Activated CD8-positive, alpha-beta memory T cell treated with anti-CD3 and anti-CD28 coated beads, Interleukin-2, amount 50 U/mL, for 1 hour (primary cell): ENCODE measurements around the gene CEND1.

Source experiments
- DNase-seq: peaks from one replicate; pipeline ENCODE4 v3.0.0-alpha.2; 2020; ENCODE audit errors: extremely low read depth

Gene CEND1

DNA sequence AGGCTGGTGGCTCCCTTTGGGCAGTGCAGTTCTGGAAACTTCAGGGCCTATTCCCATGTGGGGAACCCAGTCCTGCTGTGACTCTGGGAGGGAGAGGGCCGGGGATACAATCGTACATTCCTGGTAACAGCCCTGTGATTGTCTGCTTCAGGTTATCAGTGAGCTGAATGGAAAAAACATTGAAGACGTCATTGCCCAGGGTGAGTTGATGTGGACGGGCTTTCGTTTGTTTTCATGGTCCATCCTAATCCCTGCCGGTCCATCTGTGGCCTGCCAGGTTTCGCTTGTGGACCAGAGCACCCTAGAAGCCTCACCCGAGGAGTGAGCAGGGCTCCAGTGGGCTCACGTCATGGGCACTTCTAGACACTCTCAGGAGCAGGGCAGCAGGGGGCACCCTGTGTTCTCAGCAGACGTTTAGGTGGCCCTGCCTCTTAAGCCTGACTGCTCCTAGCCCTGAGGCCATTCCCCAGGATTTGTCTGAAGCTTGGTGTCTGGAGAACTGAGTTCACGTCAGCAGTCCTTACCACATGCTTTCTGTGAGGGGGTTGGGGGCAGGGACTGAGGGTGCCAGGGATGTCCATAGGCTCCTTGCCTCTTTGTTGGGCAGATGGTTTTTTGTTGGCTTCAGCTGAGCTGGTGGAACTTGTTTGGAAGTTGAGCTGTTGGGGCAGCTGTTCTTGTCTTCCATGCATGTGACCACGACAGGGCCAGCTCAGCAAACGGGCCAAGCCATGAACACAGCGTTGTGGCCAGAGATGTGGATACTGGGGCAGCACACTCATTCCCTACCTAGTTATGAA is 21.8 kb upstream of the CEND1 start:
- no peak for DNase-seq

DNA sequence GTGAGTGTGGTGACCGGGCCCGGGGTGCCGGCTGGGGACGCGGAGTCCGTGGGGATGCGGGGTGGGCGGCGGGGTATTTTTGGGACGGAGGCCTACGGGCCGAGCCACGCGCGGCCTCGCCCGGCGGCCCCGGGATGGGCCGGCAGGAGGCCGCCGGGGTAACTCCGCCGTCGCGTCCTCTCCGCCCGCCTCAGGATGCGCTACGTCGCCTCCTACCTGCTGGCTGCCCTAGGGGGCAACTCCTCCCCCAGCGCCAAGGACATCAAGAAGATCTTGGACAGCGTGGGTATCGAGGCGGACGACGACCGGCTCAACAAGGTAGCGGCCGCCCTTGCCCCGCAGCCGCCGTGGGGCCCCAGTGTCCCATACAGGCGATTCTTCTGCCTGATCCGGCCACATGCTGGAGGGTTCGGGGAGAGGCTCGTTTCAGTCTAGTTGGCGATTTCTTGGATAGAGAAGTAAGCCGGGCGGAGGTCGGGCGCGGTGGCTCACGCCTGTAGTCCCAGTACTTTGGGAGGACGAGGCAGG is 20.2 kb upstream of the CEND1 start:
- no peak for DNase-seq

DNA sequence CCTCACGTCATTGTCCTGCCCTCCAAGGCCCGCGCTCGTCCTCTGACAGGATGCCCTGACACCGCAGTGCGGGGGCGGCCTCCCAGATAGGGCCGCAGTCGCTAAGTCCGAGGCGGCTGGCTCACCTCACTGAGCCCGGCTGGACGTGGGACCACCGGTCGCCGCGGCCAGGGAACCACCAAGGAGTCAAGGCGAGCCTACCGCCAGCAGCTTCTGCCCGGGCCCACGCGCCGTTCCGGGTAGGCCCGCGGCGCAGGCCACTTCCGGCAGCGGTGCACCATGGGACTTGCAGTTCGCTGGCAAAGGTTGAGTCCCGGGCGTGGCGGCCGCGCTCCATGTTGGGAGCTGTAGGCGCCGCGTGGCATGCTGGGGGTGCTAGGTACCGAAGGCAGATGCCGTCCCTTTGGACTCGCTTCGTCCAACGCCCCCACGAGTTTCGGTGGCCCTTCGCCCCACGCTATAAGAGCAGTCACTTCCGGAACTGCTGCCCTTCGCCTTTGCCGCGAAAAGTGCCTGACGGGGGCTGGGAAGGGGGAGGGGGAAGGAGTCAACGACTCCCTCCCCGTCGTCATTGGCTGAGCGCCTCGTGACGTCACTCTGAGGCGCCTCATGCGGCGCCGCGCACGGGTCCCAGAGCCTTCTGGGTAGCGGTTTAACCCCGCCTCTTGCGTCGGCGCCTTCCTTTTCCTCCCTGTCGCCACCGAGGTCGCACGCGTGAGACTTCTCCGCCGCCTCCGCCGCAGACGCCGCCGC is 19.6 kb upstream of the CEND1 start, which contains the start of gene RPLP2:
Gene RPLP2 (plus strand): TSS at position 681 of the 753 bp plus-strand sequence. CDS start 268 bp downstream, outside the sequence.
- peak; percentile 90 for DNase-seq

DNA sequence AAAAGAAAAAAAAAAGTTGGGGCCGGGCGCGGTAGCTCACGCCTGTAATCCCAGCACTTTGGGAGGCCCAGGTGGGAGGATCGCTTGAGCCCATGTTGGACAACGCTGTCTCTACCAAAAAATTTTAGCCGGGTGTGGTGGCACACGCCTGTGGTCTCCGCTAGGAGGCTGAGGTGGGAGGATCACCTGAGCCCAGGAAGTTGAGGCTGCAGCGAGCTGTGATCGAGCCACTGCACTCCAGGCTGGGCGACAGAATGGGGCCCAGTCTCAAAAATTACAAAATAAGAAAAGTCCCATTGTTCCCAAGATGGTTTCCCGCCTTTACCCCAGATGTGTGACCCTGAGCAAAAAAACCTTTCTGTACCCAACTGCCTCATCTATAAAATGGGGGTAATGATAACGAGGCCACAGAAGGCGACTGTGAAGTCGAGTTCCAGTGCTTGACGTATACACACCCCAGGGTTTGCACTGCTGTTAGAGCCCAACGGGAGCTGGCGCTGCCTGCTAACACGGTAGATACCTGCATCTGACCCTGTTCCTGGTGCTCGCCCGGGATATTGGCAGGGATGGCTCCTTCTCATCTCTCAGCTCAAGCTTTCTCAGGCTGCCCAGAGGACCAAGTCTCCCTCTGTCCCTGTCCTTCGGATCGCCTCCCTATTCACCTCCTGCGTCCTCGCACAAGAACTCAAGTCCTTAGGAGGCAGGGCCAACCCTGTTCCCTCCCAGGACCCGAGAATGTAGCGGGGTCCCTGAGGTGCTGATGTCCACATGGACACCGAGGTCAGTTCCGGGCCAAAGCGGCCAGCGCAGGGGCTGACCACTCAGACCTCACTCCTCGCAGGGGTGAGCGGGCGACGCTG is 18.8 kb upstream of the CEND1 start:
- DNase-seq, result no peak

DNA sequence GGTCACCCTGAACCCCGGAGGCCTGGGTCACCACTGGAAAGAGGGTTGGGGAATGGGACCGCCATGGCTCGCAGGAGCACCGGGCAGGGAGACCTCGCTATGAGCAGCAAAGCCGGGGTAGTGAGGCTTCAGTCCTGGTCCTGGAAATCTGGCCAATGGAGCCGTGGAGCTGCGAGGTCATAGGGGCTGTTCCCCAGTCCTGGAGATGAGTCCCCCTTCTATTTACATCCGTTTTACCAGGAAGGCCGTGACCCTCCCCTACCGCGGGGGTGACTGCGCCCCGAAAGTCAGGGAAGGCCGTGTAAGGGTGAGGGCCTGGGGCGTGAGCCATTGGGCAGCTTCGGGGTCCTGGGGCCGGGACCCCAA is 14.7 kb upstream of the CEND1 start:
- no peak for DNase-seq

DNA sequence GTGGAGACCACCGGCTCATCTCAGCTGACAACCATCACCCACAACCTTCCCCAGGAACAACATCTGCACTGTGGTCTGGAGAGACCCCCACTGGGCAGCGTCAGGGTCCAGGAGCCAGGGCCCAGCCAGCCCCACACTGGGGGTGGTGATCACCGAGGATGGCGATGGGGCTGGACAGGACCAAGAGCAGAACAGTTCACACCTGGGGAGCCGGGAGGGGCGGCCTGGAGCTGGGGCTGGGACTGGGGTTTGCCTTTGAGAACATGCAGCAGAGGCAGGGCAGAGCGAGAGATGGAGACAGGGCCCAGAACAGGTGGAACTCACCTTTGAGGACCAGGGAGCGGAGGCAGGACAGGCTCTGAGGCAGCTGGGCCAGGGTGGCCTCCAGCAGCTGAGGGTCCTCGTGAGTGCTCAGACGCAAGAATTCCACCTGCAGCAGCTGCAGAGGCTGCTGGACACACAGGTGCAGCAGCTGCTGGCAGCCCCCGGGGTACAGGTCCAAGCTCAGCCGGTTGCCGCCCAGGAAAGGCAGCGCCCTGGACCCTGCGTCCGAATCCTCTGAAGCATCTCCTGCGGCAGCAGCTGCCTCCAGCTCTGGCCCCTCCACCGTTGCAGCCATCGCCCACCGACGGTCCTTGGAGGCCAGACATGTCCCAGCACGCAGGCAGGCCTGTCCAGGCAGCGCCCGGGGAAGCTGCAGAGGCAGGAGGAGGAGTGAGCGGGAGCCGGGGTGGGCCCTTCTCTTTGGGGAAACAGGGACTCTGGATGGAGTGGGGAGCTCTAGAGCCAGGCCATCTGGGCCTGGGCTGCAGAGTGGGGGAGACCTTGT is 14.1 kb upstream of the CEND1 start:
- DNase-seq, result no peak

DNA sequence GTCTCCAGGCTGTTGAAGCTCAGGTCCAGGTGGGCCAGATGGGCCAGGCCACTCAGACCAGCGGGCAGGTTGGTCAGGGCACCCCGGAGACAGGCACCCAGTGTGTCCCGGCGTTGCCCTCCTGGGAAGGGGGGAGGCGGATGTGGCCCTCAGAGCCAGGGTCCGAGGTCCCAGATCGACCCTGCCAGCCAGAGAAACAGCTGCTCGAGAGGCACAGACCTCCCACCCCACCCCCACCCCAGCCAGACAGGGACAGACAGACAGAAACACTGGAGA is 13.5 kb upstream of the CEND1 start:
- no peak for DNase-seq

DNA sequence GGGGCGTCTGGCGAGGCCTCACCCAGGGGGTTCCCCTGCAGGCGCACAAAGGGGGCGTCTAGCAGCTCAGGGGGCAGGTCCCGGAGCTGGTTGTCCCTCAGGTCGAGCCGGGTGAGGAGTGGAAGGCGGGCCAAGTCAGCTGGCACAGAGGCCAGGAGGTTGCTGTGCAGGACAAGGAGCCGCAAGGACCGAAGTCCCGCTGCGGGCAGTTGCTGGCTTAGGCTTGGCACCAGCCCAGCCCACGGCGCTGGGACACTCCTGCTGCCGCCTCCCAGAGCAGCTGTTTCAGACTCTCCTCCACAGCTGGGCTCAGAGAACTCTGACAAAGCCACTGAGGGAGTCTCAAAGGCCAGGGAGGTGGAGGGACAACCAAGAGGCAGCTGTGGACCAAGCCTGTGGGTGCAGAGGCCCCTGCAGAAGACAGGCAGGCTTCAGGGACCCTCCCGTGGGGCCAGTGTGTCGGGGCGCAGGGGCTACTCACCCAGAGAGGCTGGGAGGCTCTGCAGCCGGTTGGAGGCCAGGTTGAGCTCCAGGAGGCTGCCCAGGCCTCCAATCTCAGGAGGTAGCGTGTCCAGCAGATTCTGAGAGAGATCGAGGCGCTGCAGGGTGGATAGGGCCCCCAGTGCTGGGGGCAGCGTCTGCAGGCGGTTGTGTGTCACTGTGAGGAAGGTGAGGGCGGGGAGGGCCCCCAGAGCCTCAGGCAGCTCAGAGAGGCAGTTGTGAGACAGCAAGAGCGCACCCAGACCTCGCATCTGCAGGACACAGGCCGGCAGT is 13.0 kb upstream of the CEND1 start:
- no peak for DNase-seq

DNA sequence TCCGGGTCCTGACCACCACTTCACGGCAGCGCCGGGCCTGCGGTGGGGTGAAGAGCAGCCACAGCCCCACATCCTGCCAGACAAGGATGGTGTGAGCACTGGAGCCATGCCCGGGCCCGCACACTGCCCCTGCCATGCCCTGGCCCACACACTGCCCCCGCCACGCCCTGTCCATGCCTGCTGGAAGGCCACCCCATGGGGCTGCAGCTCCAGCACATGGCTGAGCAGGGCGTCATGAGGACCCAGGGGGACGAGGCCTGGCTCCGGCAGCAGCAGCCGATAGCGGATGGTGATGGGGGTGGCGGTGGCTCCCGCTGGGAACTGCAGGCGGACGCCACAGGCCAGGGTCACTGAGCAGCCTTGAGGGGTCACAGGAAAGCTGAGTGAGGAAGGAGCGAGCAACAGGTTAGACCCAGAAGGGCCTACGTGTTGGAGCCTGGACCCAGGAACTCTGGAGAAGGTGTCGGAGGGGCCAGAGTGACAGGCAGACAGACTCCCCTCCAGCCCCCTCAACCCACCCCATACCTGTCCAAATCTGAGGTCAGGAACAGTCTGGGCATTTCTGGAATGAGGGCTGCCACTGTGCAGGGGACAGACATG is 12.2 kb upstream of the CEND1 start:
- no peak for DNase-seq

DNA sequence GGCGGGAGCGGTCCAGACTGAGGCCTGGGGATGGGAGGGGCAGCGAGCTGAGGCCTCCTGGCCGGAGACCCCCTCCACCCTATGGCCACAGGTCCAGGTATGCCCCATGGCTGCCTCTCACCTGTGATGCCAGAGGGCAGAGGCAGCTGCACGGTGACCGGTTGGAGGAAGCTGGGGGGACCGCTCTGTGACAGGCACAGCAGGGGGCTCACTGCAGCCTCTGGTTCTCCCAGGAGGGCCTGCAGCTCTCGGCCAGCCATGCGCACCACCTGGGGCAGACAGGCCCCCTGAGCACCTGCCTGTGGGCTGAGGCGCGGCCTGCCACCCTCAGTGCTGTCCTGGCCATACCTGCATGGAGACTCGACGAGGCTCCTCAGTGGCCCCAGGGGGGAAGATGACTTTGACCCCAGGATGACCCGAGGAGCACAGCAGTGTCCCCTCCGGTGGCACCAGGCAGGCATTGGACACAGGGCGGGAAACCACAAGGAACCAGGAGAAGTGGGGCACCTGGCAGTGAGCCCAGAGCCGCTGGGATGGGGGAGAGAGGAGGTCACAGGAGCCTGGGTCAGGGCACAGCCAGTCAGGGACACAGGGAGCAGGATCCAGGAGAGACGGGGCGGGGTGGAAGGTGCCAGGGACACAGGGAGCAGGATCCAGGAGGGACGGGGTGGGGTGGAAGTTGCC is 11.3 kb upstream of the CEND1 start:
- no peak for DNase-seq

DNA sequence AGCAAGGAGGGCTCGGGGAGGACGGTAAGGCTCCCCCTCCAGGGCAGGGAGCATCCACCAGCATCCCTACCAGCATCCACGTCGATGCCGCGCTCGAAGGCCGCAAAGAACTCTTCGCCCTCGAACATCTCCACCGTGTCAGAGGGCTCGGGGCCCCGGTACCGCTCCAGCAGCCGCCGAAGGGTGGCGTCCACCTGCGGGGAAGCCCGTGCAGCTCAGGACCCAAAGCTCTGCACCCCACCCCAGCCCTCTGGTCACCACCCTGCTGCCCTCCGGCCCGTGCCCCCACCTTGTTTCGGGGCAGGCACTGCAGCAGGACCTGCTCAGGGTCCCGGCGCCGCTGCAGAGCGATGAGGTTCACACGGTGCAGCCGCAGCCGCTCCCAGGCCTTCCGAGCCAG is 10.6 kb upstream of the CEND1 start:
- no peak for DNase-seq

DNA sequence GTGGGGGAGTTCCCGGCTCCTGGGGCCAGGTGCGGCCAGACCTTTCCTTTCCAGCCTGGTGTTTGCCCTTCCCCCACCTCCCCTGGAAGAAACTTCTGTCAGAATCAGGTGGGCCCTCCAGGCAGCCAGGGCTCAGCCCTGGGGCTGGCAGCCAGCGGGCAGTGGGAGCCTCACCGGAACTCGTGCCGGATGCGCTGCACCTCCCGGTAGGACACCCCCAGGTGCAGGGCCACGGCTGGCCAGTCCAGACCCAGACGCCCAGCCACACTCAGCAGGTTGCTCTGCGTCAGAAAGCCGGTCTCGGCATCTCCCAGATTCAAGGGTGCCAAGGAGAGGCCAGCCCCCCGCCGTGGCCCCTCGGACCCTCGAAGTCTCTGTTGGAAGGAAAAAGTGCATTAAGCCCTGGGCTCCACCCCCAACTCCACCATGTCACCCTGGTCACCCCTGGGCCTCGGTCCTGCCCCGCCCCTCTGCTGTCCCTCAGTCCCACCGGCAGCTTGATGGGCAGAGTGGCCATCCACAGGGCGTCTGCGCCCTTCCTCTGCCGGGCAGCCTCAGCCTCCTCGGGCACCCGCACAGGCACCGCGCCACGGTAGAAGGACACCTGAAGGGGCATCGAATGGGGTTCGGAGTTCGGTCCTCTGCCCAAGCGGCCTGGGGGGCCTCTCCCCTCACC is 9.9 kb upstream of the CEND1 start:
- no peak for DNase-seq

DNA sequence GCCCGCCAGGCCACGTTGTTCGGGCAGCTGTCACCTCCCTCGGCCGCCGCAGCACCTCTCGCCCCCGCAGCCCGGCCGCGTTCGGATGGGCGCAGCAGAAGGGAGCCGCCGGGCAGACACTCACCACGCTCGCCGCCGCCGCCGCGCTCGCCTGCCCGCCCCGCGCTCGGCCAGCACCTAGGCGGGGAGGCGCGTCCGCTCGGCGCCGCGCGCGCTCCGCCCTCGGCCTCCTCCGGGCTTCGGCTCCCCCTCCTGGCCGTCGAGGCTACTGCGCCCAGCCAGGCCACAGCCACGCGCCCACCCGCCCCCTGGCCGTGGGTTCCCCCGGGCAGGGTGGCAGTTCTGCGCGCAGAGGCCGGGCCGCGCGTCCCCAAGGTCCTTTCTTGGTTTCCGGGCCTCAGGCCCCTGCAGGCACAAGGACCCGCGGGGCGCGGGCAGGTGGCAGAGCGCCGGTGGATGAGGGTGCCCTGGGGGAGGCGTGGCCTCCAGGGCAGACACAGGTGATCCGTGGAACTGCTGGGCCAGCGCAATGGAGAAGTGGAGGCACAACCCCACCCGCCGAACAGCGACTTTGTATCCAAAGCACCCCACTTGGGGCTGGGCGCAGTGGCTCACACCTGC is 8.3 kb upstream of the CEND1 start, which contains the start of gene SLC25A22:
Gene SLC25A22 (minus strand): TSS at position 189 of the 621 bp plus-strand sequence. CDS start 3,275 bp downstream, outside the sequence.
- DNase-seq, result no peak

DNA sequence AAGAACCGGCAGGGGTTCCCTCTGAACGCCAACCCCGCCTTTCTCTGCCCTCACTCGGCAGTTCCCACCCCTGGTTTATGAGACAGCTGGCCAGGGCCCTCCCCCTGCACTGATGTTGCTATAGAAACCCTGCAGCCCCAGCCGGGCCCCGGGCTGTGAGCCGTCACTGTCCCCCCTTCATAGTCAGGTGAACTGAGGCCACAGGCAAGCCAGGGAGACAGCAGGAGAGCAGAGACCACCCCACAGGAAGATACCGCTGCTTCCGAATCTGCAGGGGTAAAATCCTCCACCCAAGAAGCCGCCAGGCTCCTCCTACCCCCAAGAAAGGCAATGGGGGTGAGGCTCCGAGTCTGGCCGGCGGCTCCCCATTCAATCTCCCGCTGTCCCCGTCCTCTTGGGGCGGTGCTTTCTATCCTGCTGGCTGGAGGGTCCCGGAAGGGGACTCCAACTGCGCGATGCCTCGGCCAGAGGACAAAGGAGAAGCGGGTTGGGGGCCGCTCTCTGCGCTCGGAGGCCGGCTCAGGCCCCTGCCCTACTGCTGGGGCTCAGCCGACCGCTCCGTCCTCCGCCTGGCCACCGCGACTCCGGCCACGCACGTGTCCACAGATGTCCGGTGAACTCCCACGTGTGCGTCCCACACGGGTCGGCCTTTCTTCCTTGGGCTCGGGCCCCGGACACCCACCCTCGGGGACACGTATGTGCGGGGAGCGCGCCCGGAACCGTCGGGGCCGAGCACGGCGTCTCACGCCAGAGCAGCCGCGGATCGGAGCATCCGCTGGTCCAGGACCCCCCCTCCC is 7.6 kb upstream of the CEND1 start:
- peak; percentile 62 for DNase-seq

DNA sequence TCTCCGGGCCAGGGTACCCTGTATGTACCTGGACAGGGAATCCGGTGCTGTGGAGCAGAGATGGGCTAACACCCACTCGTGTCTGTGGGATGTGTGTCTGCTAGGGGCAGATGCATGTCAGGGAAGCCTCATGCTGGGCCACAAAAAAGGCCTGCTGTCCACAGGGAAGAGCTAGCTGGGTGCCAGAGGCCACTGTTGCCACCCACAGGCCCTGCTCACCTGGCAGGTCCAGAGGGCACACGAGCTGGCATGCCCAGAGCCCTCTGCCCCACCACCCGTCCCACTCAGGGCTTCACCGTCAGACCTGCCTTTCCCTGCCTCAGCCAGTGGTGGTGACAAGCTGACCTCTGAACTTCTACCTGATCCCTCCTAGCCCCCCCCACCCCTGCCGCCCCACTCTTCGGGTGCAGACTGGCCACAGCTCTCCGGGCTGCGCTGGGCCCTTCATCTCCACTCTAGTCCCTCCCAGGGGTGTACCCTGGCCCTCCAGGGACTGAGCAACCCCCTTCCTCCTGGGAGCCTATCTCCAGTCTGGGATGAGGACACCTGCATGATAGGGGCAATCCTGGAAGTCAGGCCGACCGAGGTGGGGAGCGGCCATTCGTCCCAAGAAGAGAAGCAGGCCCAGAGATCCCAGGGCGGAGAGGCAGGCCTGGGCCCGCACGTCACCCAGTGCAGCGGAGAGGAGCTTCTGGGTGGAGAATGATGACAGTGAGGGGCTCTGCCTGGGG is 6.8 kb upstream of the CEND1 start:
- DNase-seq, result no peak

DNA sequence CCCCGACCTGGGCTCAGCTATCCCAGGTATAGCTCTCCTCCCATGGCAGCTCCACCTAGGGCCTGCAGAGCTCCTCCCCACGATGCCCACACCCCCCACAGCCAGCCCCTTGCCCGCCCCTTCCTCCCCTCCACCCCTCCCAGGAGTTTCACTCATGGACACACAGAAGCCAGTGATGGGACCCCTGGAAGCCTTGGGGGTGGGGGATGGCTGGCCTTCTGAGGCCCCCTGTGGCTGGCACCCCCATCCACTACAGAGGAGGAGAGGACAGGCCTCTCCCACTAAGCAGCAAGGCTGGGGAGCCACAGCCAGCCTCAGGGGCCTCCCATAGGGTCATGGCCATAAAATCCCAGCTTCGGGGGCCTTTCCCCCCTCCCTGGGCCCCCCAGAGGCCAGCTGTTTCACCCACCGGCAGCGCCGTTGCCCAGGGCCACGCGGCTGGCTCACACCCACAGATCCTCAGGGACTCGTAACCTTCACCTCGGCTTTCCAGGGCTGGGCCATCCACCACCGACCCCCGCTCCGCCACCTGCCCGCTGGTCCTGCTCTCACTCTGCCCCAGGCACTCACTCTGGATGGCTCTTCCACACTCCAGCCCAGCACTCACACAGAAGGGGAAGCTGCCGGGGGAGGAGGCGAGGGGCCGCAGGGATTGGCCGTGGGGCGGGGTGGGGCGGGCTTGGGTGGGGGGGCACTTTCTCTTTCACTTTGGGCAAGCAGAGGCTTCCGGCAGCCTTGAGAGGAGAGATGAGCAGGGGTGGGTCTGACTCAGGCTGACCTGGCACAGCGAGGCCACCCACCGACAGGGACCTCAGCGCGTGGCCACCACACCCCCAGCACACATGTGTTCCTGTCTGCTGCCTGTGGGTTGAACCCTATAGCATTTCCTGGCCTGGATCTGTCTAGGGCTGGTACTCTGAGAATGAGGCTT is 6.0 kb upstream of the CEND1 start:
- peak; percentile 39 for DNase-seq
